K562 (cell line): ENCODE results near the gene CSTPP1. TPM values are rescaled to one million over a fixed set of nuclear protein-coding genes. Genes with fewer than 3 reads are reported as not detected.
A peak's percentile ranks its signal among the peaks of the same experiment; 100 is the strongest.
"Not testable (repeated sequence)": the region's sequence is repeated elsewhere in the genome, so short reads cannot be mapped to it uniquely, and the experiment has no call there.

Experiments used
- ATAC-seq: fragments of 200-7000 bp; cut with Tn5 transposase; 3 replicates; pipeline ENCODE4 v1.9.1; 2020; ENCODE audit warnings: moderate library complexity
- BruUV-seq: library from RNA; stranded (reverse); fragments of 400-500 nt; replicated peaks from 2 replicates; lab custom pipeline; 2021; lab: Mats Ljungman, UMichigan
- CTCF ChIA-PET: fragments of 300-600 bp; formaldehyde crosslinking; extraction: SDS; loops from one replicate; lab custom pipeline; 2021; ENCODE audit warnings: low intra/inter-chr PET ratio; lab: Yijun Ruan, JAX
- POLR2A ChIA-PET: fragments of 300-600, 350-650 bp; sonication (Branson Sonifier 250); formaldehyde crosslinking; extraction: SDS; loops from one replicate; lab custom pipeline; 2021; ENCODE audit warnings: antibody characterized with exemption, inconsistent platforms; lab: Yijun Ruan, JAX
- DNase-seq, 4 experiments: peaks; one replicate each; pipeline versions ENCODE4 v3.0.0 to v3.0.0-alpha.2; 2011 to 2018; ENCODE audit warnings: low spot score in 3 of 4, mixed read lengths in 3 of 4; ENCODE audit errors: extremely low read depth in 1 of 4
- FAIRE-seq: peaks from 2 replicates; lab custom pipeline; 2011; peaks lifted over from hg19 to GRCh38; lab: Jason Lieb, UNC
- H2AFZ ChIP-seq: 2 replicates; pipeline ENCODE4 v1.6.0; 2011; ENCODE audit warnings: low read depth, low read length, control low read depth, inconsistent platforms
- H3K27ac ChIP-seq: fragments of 200-600 bp; 3 replicates; pipeline ENCODE4 v1.8.0; 2011; ENCODE audit warnings: low read depth, mild to moderate bottlenecking, control low read depth, inconsistent platforms, low read length, moderate library complexity, mixed read lengths; ENCODE audit errors: extremely low read depth
- H3K27me3 ChIP-seq, 2 experiments: fragments of 300-600 bp in 1 of 2; 2 replicates in 1 of 2; 3 replicates in 1 of 2; pipeline versions ENCODE4 v1.6.0 to v1.8.0; 2011; ENCODE audit warnings: inconsistent platforms in 2 of 2, low read length in 2 of 2, mild to moderate bottlenecking in 1 of 2, mixed read lengths in 1 of 2, moderate library complexity in 1 of 2; ENCODE audit not compliant: control insufficient read depth in 2 of 2, insufficient read depth in 2 of 2
- H3K36me3 ChIP-seq: fragments of 300-600 bp; 3 replicates; pipeline ENCODE4 v1.8.0; 2011; ENCODE audit warnings: mild to moderate bottlenecking, low read length, inconsistent platforms; ENCODE audit not compliant: control insufficient read depth, insufficient read depth
- H3K4me1 ChIP-seq, 2 experiments: fragments of 200-600 bp in 1 of 2; replicated peaks in 1 of 2; 2 replicates in 1 of 2; 3 replicates in 1 of 2; pipeline versions ENCODE4 v1.5.1 to v1.8.0; 2011; ENCODE audit warnings: inconsistent platforms in 2 of 2, low read length in 2 of 2, mild to moderate bottlenecking in 1 of 2, mixed read lengths in 1 of 2, moderate library complexity in 1 of 2; ENCODE audit not compliant: control insufficient read depth in 2 of 2, insufficient read depth in 2 of 2
- H3K4me2 ChIP-seq: 2 replicates; pipeline ENCODE4 v1.6.1; 2011; ENCODE audit warnings: low read length, control low read depth, inconsistent platforms, mixed read lengths; ENCODE audit not compliant: insufficient read depth
- H3K4me3 ChIP-seq: fragments of 200-600 bp; sonication (generic), shearing (Covaris generic); 2 replicates; pipeline ENCODE4 v1.5.1; 2016; ENCODE audit warnings: control low read depth, inconsistent platforms
- H3K79me2 ChIP-seq: fragments of 200-600 bp; 3 replicates; pipeline ENCODE4 v1.8.0; 2011; ENCODE audit warnings: low read length, inconsistent platforms; ENCODE audit not compliant: control insufficient read depth, insufficient read depth
- H3K9ac ChIP-seq, 2 experiments: 2 replicates each; pipeline versions ENCODE4 v1.6.0 to v1.6.1; 2011; ENCODE audit warnings: low read depth in 2 of 2, low read length in 2 of 2, control low read depth in 1 of 2, inconsistent platforms in 1 of 2, mild to moderate bottlenecking in 1 of 2, mixed read lengths in 1 of 2; ENCODE audit not compliant: insufficient read depth in 1 of 2
- H3K9me1 ChIP-seq: one replicate; pipeline ENCODE4 v1.6.0; 2011; ENCODE audit warnings: inconsistent platforms, mild to moderate bottlenecking, low read length, moderate library complexity; ENCODE audit not compliant: control insufficient read depth, insufficient read depth
- H3K9me3 ChIP-seq: replicated peaks from 2 replicates; pipeline ENCODE4 v1.5.1; 2011; ENCODE audit warnings: low read depth, low read length, inconsistent platforms; ENCODE audit not compliant: control insufficient read depth, insufficient read depth
- H4K20me1 ChIP-seq: replicated peaks from 2 replicates; pipeline ENCODE4 v1.6.1; 2011; ENCODE audit warnings: low read length, inconsistent platforms, mixed read lengths; ENCODE audit not compliant: control insufficient read depth, insufficient read depth
- ZNF184 ChIP-seq: sonication (generic); formaldehyde crosslinking; IDR thresholded peaks from 2 replicates; pipeline ENCODE4 v1.5.0; 2020; ENCODE audit warnings: missing genetic modification reagents
- WGBS: fragments of 100-300 bp; shearing (Covaris generic); methylation state at CpG from one replicate; pipeline ENCODE4 v1.1.6; 2016; ENCODE audit warnings: low coverage, mixed read lengths; ENCODE audit not compliant: insufficient coverage; ENCODE audit errors: missing lambda C conversion rate; 5-methylcytosine and 5-hydroxymethylcytosine counted together
- in situ Hi-C: fragments of 300-500 bp; cut with MboI; formaldehyde crosslinking; loops from 4 replicates; pipeline ENCODE4 v1.15.0; 2018; ENCODE audit warnings: inconsistent platforms, mixed read lengths
- intact Hi-C: fragments of 100-400 bp; cut with micrococcal nuclease; formaldehyde crosslinking; loops from 2 replicates; pipeline ENCODE4 v1.14.2; 2022
- polyA plus RNA-seq, 8 experiments: library from polyadenylated mRNA; depleted of rRNA in 4 of 8; stranded (reverse) in 5 of 8; unstranded in 3 of 8; fragments of >200 nt; fragmentation: Nextera tagmentation in 2 of 8; fragmentation: Illumina TruSeq in 1 of 8; extraction: Ambion mirVana in 2 of 8; extraction: Trizol in 1 of 8; gene quantifications; 2 replicates each; pipeline versions ENCODE4 v1.2.1 to v1.2.3, GENCODE V29; 2011 to 2014; ENCODE audit warnings: inconsistent platforms in 1 of 8, missing spikeins in 1 of 8
- total RNA-seq, 7 experiments: library from RNA; depleted of rRNA in 6 of 7; stranded (reverse); fragments of >200 nt in 6 of 7; fragmentation: Illumina TruSeq in 2 of 7; extraction: Trizol in 2 of 7; gene quantifications; 2 replicates each; pipeline versions ENCODE4 v1.2.1 to v1.2.3, GENCODE V29; 2011 to 2021; ENCODE audit warnings: low replicate concordance in 1 of 7
- TF ChIP-seq, protein P1 (sequence below): sonication (generic); formaldehyde crosslinking; IDR thresholded peaks from 2 replicates; pipeline ENCODE4 v1.8.0; 2022; ENCODE audit warnings: mild to moderate bottlenecking, missing genetic modification reagents

CSTPP1 gene
- total and polyA plus RNA-seq, 9 of the 15 experiments (the other 6 are each of a cell fraction or from before 2014, with no cell fraction given), result 6.5 to 17.8 (median 9.2) TPM

DNA sequence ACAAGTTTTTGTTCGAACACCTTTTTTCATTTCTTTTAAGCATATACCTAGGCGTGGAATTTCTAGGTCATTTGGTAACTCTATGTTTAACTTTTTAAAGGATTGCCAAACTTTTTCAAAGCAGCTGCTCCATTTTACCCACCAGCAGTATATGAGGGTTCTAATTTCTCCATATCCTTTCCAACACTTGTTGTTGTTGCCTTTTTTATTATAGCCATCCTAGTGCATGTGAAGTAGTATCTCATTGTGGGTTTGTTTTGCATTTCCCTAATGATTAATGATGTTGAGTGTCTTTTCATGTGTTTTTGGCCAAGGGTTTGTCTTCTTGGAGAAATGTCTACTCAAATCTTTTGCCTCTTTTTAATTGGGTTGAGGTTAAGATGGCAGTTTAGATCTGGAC lies 24.5 kb downstream of the CSTPP1 start:
- Histone ChIP-seq H3K36me3 (no peaks in the 10 kb centered on the region; the same call in 2 of the 3 replicates), H3K9ac (no peak overlapping the region), H3K9me1 (no peaks in the 10 kb centered on the region), H3K27me3 (no peaks in the 10 kb centered on the region), H4K20me1 (no peaks in the 10 kb centered on the region), H3K4me3 (no peak overlapping the region), H3K4me2 (no peak overlapping the region), H3K4me1 (no peaks in the 10 kb centered on the region), H3K79me2 (no peaks in the 10 kb centered on the region), H3K9me3 (0 out of 2 replicates have a peak, but pooled peaks cover 4% of the 10 kb centered on the region), H3K27ac (no peak overlapping the region), H2AFZ (no peak overlapping the region)
- CTCF ChIA-PET, result no interaction called here
- in situ Hi-C loops, result no loop called here
- no TSS peak for BruUV-seq
- TF ChIP-seq, protein P1, sequence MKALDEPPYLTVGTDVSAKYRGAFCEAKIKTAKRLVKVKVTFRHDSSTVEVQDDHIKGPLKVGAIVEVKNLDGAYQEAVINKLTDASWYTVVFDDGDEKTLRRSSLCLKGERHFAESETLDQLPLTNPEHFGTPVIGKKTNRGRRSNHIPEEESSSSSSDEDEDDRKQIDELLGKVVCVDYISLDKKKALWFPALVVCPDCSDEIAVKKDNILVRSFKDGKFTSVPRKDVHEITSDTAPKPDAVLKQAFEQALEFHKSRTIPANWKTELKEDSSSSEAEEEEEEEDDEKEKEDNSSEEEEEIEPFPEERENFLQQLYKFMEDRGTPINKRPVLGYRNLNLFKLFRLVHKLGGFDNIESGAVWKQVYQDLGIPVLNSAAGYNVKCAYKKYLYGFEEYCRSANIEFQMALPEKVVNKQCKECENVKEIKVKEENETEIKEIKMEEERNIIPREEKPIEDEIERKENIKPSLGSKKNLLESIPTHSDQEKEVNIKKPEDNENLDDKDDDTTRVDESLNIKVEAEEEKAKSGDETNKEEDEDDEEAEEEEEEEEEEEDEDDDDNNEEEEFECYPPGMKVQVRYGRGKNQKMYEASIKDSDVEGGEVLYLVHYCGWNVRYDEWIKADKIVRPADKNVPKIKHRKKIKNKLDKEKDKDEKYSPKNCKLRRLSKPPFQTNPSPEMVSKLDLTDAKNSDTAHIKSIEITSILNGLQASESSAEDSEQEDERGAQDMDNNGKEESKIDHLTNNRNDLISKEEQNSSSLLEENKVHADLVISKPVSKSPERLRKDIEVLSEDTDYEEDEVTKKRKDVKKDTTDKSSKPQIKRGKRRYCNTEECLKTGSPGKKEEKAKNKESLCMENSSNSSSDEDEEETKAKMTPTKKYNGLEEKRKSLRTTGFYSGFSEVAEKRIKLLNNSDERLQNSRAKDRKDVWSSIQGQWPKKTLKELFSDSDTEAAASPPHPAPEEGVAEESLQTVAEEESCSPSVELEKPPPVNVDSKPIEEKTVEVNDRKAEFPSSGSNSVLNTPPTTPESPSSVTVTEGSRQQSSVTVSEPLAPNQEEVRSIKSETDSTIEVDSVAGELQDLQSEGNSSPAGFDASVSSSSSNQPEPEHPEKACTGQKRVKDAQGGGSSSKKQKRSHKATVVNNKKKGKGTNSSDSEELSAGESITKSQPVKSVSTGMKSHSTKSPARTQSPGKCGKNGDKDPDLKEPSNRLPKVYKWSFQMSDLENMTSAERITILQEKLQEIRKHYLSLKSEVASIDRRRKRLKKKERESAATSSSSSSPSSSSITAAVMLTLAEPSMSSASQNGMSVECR (CRISPR knock-in tag), result no peak
- TF ChIP-seq ZNF184, result peak; percentile 88; the same call in 1 of the 2 replicates
- ATAC-seq (no peak), DNase-seq (no peak), FAIRE-seq (no peak)
- 85% methylated on average over 2 of the region's 2 CpGs for WGBS
- POLR2A ChIA-PET, result no interaction called here
- intact Hi-C loops, result no loop called here

DNA sequence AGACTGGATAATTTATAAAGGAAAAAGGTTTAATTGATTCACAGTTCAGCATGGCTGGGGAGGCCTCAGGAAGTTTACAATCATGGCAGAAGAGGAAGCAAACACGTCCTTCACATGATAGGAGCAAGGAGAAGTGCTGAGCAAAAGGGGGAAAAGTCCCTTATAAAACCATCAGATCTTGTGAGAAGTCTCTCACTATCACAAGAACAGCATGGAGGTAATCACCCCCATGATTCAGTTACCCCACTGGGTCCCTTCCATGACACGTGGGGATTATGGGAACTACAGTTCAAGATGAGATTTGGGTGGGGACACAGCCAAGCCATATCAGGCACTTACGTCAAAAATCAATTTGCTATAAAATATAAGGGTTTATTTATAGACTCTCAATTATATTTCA lies 25.3 kb downstream of the CSTPP1 start:
- ATAC-seq, in situ Hi-C loops, DNase-seq, CTCF ChIA-PET, H3K4me1 ChIP-seq, BruUV-seq, H3K27ac ChIP-seq, H3K9me1 ChIP-seq, H3K9me3 ChIP-seq, POLR2A ChIA-PET, H3K4me2 ChIP-seq, H3K27me3 ChIP-seq, H3K4me3 ChIP-seq, H2AFZ ChIP-seq, FAIRE-seq, H3K79me2 ChIP-seq, H4K20me1 ChIP-seq, intact Hi-C loops, H3K9ac ChIP-seq, H3K36me3 ChIP-seq: not testable (repeated sequence)
- 74% methylated on average over 3 of the region's 3 CpGs for WGBS
